ENCODE results near the gene C11orf98.

GRCh38 chr11:62687508-62688396 is 22.7 kb upstream of the C11orf98 start:
- TF ChIP-seq TAF1 (IDR thresholded peaks at IDR 0.05; ENCODE audit: borderline replicate concordance, low read depth, low read length) (no peak), POLR2A (IDR thresholded peaks at IDR 0.05; ENCODE audit: low read depth, low read length) (no peak), POLR2AphosphoS5 (IDR thresholded peaks at IDR 0.05; ENCODE audit: low read depth, low read length) (no peak)
